ENCODE measurements around the gene SLC38A10.
A peak's percentile ranks its signal among the peaks of the same experiment; 100 is the strongest.

SLC38A10 gene

DNA sequence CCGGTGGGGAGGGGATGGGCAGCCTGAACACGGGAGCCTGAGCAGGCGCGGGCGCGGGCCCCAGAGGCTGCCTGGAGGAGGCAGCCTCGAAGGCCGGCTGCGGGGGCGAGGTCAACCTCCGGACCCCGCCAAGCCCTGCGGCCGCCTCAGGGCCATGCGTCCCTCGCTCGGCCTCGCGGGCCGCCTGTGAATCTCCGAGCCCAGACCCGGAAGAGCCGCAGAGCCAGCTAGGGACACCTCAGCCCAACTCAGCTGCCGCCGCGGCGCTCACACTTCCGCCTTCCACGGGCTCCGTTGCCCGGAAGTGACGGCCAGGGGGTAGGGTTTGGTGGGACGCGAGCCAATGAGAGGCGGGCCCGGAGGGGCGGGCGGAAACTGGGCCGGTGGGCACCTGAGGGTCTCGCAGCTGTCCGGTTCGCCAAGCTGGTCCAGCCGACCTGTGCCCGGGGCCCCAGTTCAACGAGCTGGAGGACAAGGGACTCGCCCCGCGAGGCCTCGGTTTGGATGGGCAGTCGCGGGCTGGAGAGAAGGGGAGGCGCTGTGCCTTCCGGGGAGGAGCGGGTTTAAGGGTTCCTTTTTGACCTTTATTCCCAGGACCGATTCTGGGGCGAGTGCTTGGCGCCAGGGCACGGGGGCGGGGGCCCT is at the start of gene SLC38A10:
SLC38A10 (minus strand) TSS at position 277 of the 645 bp plus-strand sequence. CDS start 386 bp downstream, outside the sequence.
- TF ChIP-seq CTCF (IDR thresholded peaks at IDR 0.05; ENCODE audit: low read depth, low read length) = no peak
- H3K4me3 ChIP-seq (ENCODE audit: low read depth, low read length) = peak within 1 kb of the TSS; percentile 86

GRCh38 chr17:81342269-81343070 is 47.4 kb upstream of the SLC38A10 start:
- peak overlapping the region; percentile 99 for H3K4me3 ChIP-seq (ENCODE audit: low read depth, low read length)
- TF ChIP-seq CTCF (IDR thresholded peaks at IDR 0.05; ENCODE audit: low read depth, low read length) = no peak

GRCh38 chr17:81341516-81342268 is 46.6 kb upstream of the SLC38A10 start:
- no peak for TF ChIP-seq CTCF (IDR thresholded peaks at IDR 0.05; ENCODE audit: low read depth, low read length)
- peak overlapping the region; percentile 99 for H3K4me3 ChIP-seq (ENCODE audit: low read depth, low read length)

- peak overlapping the region; percentile 99 for H3K4me3 ChIP-seq (ENCODE audit: low read depth, low read length)
- no peak for TF ChIP-seq CTCF (IDR thresholded peaks at IDR 0.05; ENCODE audit: low read depth, low read length)
Measured at GRCh38 chr17:81340607-81341515, 45.8 kb upstream of the SLC38A10 start.

DNA sequence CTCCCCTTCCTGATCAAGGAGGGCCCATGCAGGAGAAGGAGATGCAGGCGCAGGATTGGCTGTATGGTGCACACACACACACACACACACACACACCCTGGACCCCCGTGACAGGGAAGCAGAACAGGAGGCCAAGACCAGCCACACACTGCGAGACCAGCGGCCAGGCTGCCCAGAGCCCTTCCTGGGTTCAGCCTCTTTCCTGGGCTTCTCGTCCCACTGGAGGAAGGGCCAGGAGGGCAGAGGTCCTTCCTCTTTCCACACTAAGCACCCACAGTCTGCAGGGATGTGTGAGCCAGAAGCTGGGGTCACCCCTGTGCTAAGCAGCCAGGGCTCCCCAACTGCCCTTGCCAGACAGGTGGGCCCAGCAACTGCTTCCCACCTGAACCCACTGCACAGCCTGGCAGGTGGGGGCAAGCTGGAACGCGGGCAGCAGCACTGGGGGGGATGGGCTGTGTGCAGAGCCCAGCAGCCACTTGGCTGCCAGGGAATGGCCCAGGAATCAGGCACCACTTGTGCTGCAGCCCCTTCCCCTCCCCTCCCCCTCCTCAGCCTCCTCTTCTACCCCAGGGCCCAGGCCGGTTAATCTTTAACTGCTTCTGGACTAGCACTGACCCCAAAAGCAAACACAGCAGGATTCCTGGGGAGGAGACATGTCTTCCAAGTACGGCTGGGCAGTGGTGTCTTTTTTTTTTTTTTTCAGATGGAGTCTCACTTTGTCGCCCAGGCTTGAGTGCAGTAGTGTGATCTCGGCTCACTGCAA is 44.6 kb upstream of the SLC38A10 start:
- no peak overlapping the region for H3K4me3 ChIP-seq (ENCODE audit: low read depth, low read length)
- TF ChIP-seq CTCF (IDR thresholded peaks at IDR 0.05; ENCODE audit: low read depth, low read length) = no peak

DNA sequence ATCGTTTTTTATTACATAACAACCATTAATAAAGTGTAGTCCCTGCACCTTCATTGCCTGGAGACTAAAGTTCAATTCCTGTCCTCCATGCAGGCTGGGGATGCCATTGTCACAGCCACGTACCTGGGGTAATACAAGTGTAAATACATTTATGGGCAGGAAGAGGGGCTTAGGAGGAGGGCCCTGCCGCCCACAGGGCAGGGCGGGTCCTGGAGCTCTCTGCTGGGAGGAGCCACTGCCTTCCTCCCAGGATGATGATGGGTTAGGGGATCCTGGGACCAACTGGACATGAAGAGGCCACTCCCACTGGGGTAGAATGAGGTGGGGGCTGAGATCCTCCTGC is 44.1 kb upstream of the SLC38A10 start:
- no peak overlapping the region for H3K4me3 ChIP-seq (ENCODE audit: low read depth, low read length)

More for the DNA sequence above, 44.1 kb upstream of the SLC38A10 start:
- TF ChIP-seq CTCF (IDR thresholded peaks at IDR 0.05; ENCODE audit: low read depth, low read length) = no peak

Data from WI38 (cell line).